ENCODE measurements around the gene HOXC6.
"Not testable (repeated sequence)": the region's sequence is repeated elsewhere in the genome, so short reads cannot be mapped to it uniquely, and the experiment has no call there.

Gene HOXC6

GRCh38 chr12:54060174-54060974, 32.1 kb downstream of the HOXC6 start:
- Mint-ChIP-seq H3K4me3 (no peak overlapping the region), H3K27ac (no peak overlapping the region), H3K36me3 (ENCODE audit: low read depth) (no peaks in the 10 kb centered on the region), H3K9me3 (no peaks in the 10 kb centered on the region), H3K4me1 (ENCODE audit: low read depth) (no peaks in the 10 kb centered on the region), H3K27me3 (ENCODE audit: low read depth) (peaks cover 86% of the 10 kb centered on the region)
- DNase-seq (ENCODE audit: low spot score): no peak

- Mint-ChIP-seq H3K27ac (no peak overlapping the region), H3K27me3 (ENCODE audit: low read depth) (peaks cover 83% of the 10 kb centered on the region), H3K4me3 (no peak overlapping the region), H3K4me1 (ENCODE audit: low read depth) (no peaks in the 10 kb centered on the region), H3K36me3 (ENCODE audit: low read depth) (no peaks in the 10 kb centered on the region), H3K9me3 (no peaks in the 10 kb centered on the region)
- DNase-seq (ENCODE audit: low spot score): no peak
Observed at GRCh38 chr12:54060975-54061778, 32.9 kb downstream of the HOXC6 start.

GRCh38 chr12:54065677-54066076, 37.4 kb downstream of the HOXC6 start:
- Mint-ChIP-seq H3K27ac (no peak overlapping the region), H3K4me1 (ENCODE audit: low read depth) (no peaks in the 10 kb centered on the region), H3K36me3 (ENCODE audit: low read depth) (no peaks in the 10 kb centered on the region), H3K9me3 (no peaks in the 10 kb centered on the region), H3K27me3 (ENCODE audit: low read depth) (peaks cover 62% of the 10 kb centered on the region), H3K4me3 (no peak overlapping the region)
- no peak for DNase-seq (ENCODE audit: low spot score)

- peaks cover 55% of the 10 kb centered on the region for H3K27me3 Mint-ChIP-seq (ENCODE audit: low read depth)
- no peak overlapping the region for H3K4me3 Mint-ChIP-seq
- DNase-seq (ENCODE audit: low spot score): no peak
- no peak overlapping the region for H3K27ac Mint-ChIP-seq
- no peaks in the 10 kb centered on the region for H3K9me3 Mint-ChIP-seq
- H3K36me3 Mint-ChIP-seq (ENCODE audit: low read depth): no peaks in the 10 kb centered on the region
- H3K4me1 Mint-ChIP-seq (ENCODE audit: low read depth): no peaks in the 10 kb centered on the region
Observed at GRCh38 chr12:54066408-54066807, 38.2 kb downstream of the HOXC6 start.

GRCh38 chr12:54068418-54069070, 40.3 kb downstream of the HOXC6 start:
- DNase-seq (ENCODE audit: low spot score): no peak
- Mint-ChIP-seq H3K9me3 (no peaks in the 10 kb centered on the region), H3K27me3 (ENCODE audit: low read depth) (peaks cover 42% of the 10 kb centered on the region)

GRCh38 chr12:54071942-54072341, 43.7 kb downstream of the HOXC6 start:
- H3K36me3 Mint-ChIP-seq (ENCODE audit: low read depth): no peaks in the 10 kb centered on the region
- H3K27me3 Mint-ChIP-seq (ENCODE audit: low read depth): peaks cover 27% of the 10 kb centered on the region
- no peaks in the 10 kb centered on the region for H3K9me3 Mint-ChIP-seq
- no peaks in the 10 kb centered on the region for H3K4me1 Mint-ChIP-seq (ENCODE audit: low read depth)
- H3K4me3 Mint-ChIP-seq: no peak overlapping the region
- no peak for DNase-seq (ENCODE audit: low spot score)
- H3K27ac Mint-ChIP-seq: no peak overlapping the region

More at GRCh38 chr12:54068418-54069070, 40.3 kb downstream of the HOXC6 start:
- Mint-ChIP-seq H3K4me3 (no peak overlapping the region), H3K27ac (no peak overlapping the region), H3K36me3 (ENCODE audit: low read depth) (no peaks in the 10 kb centered on the region), H3K4me1 (ENCODE audit: low read depth) (no peaks in the 10 kb centered on the region)

- Mint-ChIP-seq H3K4me1 (ENCODE audit: low read depth) (no peaks in the 10 kb centered on the region), H3K27ac (no peak overlapping the region), H3K27me3 (ENCODE audit: low read depth) (peaks cover 12% of the 10 kb centered on the region), H3K9me3 (no peaks in the 10 kb centered on the region), H3K4me3 (no peak overlapping the region), H3K36me3 (ENCODE audit: low read depth) (no peaks in the 10 kb centered on the region)
- DNase-seq (ENCODE audit: low spot score): no peak
Observed at GRCh38 chr12:54074308-54074707, 46.1 kb downstream of the HOXC6 start.

GRCh38 chr12:54075409-54075808, 47.2 kb downstream of the HOXC6 start:
- DNase-seq (ENCODE audit: low spot score): no peak
- H3K4me3 Mint-ChIP-seq: no peak overlapping the region
- no peaks in the 10 kb centered on the region for H3K9me3 Mint-ChIP-seq
- peaks cover 13% of the 10 kb centered on the region for H3K27me3 Mint-ChIP-seq (ENCODE audit: low read depth)
- H3K27ac Mint-ChIP-seq: no peak overlapping the region
- no peaks in the 10 kb centered on the region for H3K36me3 Mint-ChIP-seq (ENCODE audit: low read depth)
- peaks cover 1% of the 10 kb centered on the region for H3K4me1 Mint-ChIP-seq (ENCODE audit: low read depth)

GRCh38 chr12:54075974-54076373, 47.7 kb downstream of the HOXC6 start:
- Mint-ChIP-seq H3K27me3 (ENCODE audit: low read depth) (peaks cover 14% of the 10 kb centered on the region), H3K4me1 (ENCODE audit: low read depth) (peaks cover 5% of the 10 kb centered on the region)

GRCh38 chr12:54077843-54078242, 49.6 kb downstream of the HOXC6 start:
- Mint-ChIP-seq H3K4me1 (ENCODE audit: low read depth) (peaks cover 17% of the 10 kb centered on the region), H3K27me3 (ENCODE audit: low read depth) (peaks cover 18% of the 10 kb centered on the region)
- H3K9me3 Mint-ChIP-seq; DNase-seq (ENCODE audit: low spot score); H3K27ac Mint-ChIP-seq; H3K36me3 Mint-ChIP-seq (ENCODE audit: low read depth); H3K4me3 Mint-ChIP-seq: not testable (repeated sequence)

More at GRCh38 chr12:54075974-54076373, 47.7 kb downstream of the HOXC6 start:
- Mint-ChIP-seq H3K9me3 (no peaks in the 10 kb centered on the region), H3K27ac (no peak overlapping the region), H3K36me3 (ENCODE audit: low read depth) (no peaks in the 10 kb centered on the region), H3K4me3 (no peak overlapping the region)
- DNase-seq (ENCODE audit: low spot score): no peak

- not testable (repeated sequence) for H3K27ac Mint-ChIP-seq; H3K36me3 Mint-ChIP-seq (ENCODE audit: low read depth); H3K9me3 Mint-ChIP-seq; DNase-seq (ENCODE audit: low spot score); H3K4me3 Mint-ChIP-seq
- H3K4me1 Mint-ChIP-seq (ENCODE audit: low read depth): peaks cover 21% of the 10 kb centered on the region
- peaks cover 18% of the 10 kb centered on the region for H3K27me3 Mint-ChIP-seq (ENCODE audit: low read depth)
Observed at GRCh38 chr12:54079115-54079514, 50.9 kb downstream of the HOXC6 start.
